Fibroblast of pulmonary artery (primary cell): ENCODE results near the gene ROR1.
"Not testable (repeated sequence)": the region's sequence is repeated elsewhere in the genome, so short reads cannot be mapped to it uniquely, and the experiment has no call there.

Experiments used
- DNase-seq: peaks from one replicate; pipeline ENCODE4 v3.0.0-alpha.2; 2010; ENCODE audit warnings: low read depth
- H3K4me3 ChIP-seq: replicated peaks from 2 replicates; pipeline ENCODE4 v1.5.1; 2011; ENCODE audit warnings: low read depth, mild to moderate bottlenecking, control low read depth, low read length, moderate library complexity
- TF ChIP-seq, protein P1 (sequence below): IDR thresholded peaks from 2 replicates; pipeline ENCODE4 v1.5.1; 2011; ENCODE audit warnings: mild to moderate bottlenecking, control low read depth, low read length, inconsistent platforms; ENCODE audit errors: missing control alignments

Gene ROR1

DNA sequence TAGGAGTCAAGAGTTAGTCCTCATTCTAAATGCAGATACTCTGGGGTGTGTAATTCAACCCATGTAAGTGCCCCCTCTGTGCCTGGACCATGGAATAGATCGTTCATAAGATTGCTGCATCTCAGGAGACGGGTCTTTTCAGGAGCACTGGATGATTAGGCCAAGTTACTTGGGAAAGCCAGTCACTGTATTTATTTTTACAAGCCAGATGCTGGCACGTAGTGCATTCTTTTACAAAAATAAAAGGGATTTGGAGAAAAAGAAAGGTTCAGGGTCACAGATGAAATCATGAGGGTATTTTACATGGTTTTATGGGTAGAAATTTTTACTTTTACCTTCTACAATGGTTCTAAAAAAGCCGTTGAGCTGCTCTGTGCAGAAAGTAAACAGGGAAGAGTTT lies 327.0 kb downstream of the ROR1 start:
- TF ChIP-seq, protein P1, sequence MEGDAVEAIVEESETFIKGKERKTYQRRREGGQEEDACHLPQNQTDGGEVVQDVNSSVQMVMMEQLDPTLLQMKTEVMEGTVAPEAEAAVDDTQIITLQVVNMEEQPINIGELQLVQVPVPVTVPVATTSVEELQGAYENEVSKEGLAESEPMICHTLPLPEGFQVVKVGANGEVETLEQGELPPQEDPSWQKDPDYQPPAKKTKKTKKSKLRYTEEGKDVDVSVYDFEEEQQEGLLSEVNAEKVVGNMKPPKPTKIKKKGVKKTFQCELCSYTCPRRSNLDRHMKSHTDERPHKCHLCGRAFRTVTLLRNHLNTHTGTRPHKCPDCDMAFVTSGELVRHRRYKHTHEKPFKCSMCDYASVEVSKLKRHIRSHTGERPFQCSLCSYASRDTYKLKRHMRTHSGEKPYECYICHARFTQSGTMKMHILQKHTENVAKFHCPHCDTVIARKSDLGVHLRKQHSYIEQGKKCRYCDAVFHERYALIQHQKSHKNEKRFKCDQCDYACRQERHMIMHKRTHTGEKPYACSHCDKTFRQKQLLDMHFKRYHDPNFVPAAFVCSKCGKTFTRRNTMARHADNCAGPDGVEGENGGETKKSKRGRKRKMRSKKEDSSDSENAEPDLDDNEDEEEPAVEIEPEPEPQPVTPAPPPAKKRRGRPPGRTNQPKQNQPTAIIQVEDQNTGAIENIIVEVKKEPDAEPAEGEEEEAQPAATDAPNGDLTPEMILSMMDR: no peak
- no peak overlapping the region for H3K4me3 ChIP-seq
- no peak for DNase-seq

GRCh38 chr1:64104585-64104984 lies 330.8 kb downstream of the ROR1 start:
- DNase-seq: not testable (repeated sequence)

DNA sequence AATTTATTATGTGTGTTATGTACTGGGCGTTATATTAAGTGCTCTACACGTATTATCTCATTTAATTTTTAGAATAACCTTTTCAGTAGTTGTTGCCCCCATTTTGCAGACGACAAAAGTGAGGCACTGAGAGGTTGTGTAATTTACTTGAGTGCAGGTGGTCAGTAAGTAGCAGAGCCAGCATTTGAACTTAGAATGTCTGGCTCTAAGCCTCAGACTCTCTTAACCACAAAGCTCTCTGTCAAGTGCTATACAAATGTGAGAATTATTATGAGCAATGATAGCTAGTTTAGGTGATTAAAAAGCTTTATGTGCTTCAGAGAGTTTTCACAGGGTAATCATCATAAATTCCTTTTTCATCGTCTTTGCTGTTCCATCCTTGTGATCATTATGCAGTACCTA lies 333.3 kb downstream of the ROR1 start:
- DNase-seq: no peak
- TF ChIP-seq, protein P1: no peak
- no peak overlapping the region for H3K4me3 ChIP-seq

More at GRCh38 chr1:64104585-64104984, 330.8 kb downstream of the ROR1 start:
- H3K4me3 ChIP-seq: not testable (repeated sequence)

- no peak for DNase-seq
Measured at GRCh38 chr1:64107632-64108031, 333.8 kb downstream of the ROR1 start.

DNA sequence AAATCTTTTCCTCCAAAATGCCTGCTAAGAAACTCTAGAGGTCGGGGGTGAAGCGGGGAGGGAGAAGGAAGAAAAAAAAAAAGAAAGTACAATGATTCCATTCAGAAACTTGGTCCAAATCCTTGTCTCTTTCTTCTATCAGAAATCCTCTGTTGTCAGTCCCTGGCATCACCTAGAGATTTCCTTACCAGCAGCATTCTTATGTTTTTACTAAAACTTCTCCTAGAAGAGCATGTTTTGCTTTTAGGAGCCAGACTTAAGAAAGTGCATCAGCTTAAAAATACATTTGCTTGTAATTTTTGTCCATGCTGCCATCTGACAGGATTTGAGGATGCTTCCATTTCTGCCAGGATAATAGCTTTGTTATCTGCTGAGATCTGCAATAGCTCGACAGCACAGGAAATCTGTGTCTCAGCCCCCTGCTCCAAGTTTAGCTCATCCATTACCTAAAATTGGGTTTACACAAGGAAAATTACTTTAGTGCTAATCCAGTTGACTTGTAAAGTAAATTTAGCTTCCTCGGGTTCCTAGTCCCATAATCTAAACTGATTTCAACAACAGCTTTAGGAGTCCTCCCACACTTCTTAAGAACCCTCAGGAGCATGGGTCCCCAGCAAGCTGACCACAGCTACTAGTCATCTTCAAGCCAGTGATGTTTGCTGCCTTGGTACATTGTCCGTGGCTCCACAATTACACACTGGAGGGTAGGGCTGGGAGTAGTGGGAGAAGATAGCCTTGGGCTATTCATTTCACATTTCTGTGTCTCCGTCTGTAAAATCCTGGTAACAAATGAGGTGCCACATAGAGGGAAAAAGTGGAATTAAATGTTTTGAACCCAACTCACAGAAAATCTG lies 337.3 kb downstream of the ROR1 start:
- H3K4me3 ChIP-seq: no peak overlapping the region
- DNase-seq: no peak
- TF ChIP-seq, protein P1: no peak

More at GRCh38 chr1:64107632-64108031, 333.8 kb downstream of the ROR1 start:
- TF ChIP-seq, protein P1: no peak
- no peak overlapping the region for H3K4me3 ChIP-seq

- H3K4me3 ChIP-seq: no peak overlapping the region
- TF ChIP-seq, protein P1: no peak
- no peak for DNase-seq
Measured at GRCh38 chr1:64111787-64112186, 338.0 kb downstream of the ROR1 start.

DNA sequence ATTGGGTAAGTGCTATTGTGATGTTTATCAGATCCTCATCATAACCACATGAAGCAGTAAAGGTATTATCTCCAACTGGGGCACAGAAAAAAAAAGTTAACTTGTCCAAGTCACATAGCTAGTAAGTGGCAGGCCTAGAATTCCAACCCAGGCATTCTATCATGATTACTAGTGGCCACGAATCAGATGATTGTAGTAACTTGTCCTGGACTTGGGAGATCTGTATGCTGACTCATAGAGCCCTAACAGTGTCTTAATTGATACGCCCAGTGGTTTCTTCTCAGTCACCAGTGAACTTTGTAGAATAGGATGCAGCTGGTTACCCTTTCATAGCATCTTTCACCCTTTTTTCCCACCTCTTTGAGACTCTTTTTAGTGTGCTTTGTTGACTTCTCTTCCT lies 338.5 kb downstream of the ROR1 start:
- H3K4me3 ChIP-seq: no peak overlapping the region
- TF ChIP-seq, protein P1: no peak
- peak; percentile 43 for DNase-seq
